Fibroblast of skin of right quadriceps (primary cell): ENCODE data around the gene ARRDC3.
"Not testable (repeated sequence)": the region's sequence is repeated elsewhere in the genome, so short reads cannot be mapped to it uniquely, and the experiment has no call there.

ENCODE experiments used
- DNase-seq: peaks from one replicate; pipeline ENCODE4 v3.0.0-alpha.2; 2013

ARRDC3 gene

GRCh38 chr5:91359962-91360609 lies 23.0 kb downstream of the ARRDC3 start:
- DNase-seq = no peak

- DNase-seq = no peak
Observed at GRCh38 chr5:91357806-91358205, 25.3 kb downstream of the ARRDC3 start.

GRCh38 chr5:91357012-91357634 lies 26.0 kb downstream of the ARRDC3 start:
- DNase-seq = no peak

- not testable (repeated sequence) for DNase-seq
Observed at GRCh38 chr5:91354867-91355266, 28.2 kb downstream of the ARRDC3 start.

- DNase-seq = no peak
Observed at GRCh38 chr5:91352831-91353695, 30.1 kb downstream of the ARRDC3 start.

GRCh38 chr5:91345461-91345860 lies 37.7 kb downstream of the ARRDC3 start:
- no peak for DNase-seq

GRCh38 chr5:91344661-91345200 lies 38.4 kb downstream of the ARRDC3 start:
- not testable (repeated sequence) for DNase-seq

GRCh38 chr5:91343916-91344315 lies 39.2 kb downstream of the ARRDC3 start:
- DNase-seq = no peak

- not testable (repeated sequence) for DNase-seq
Observed at GRCh38 chr5:91342931-91343330, 40.2 kb downstream of the ARRDC3 start.

GRCh38 chr5:91341154-91341553 lies 42.0 kb downstream of the ARRDC3 start:
- no peak for DNase-seq

- no peak for DNase-seq
Observed at GRCh38 chr5:91340532-91340931, 42.6 kb downstream of the ARRDC3 start.

GRCh38 chr5:91339063-91339705 lies 43.9 kb downstream of the ARRDC3 start:
- DNase-seq = peak; percentile 32

GRCh38 chr5:91332267-91333045 lies 50.7 kb downstream of the ARRDC3 start:
- peak; percentile 33 for DNase-seq

- no peak for DNase-seq
Observed at GRCh38 chr5:91331705-91332104, 51.4 kb downstream of the ARRDC3 start.

- DNase-seq = no peak
Observed at GRCh38 chr5:91329283-91329682, 53.8 kb downstream of the ARRDC3 start.

- no peak for DNase-seq
Observed at GRCh38 chr5:91328743-91329142, 54.4 kb downstream of the ARRDC3 start.

- not testable (repeated sequence) for DNase-seq
Observed at GRCh38 chr5:91322981-91323380, 60.1 kb downstream of the ARRDC3 start.

GRCh38 chr5:91319667-91320066 lies 63.5 kb downstream of the ARRDC3 start:
- no peak for DNase-seq

GRCh38 chr5:91318724-91319123 lies 64.4 kb downstream of the ARRDC3 start:
- no peak for DNase-seq
